K562 (cell line): ENCODE data around the gene TRIO. TPM values are rescaled to one million over a fixed set of nuclear protein-coding genes. Genes with fewer than 3 reads are reported as not detected.

Experiments
- ATAC-seq: fragments of 200-7000 bp; cut with Tn5 transposase; 3 replicates; pipeline ENCODE4 v1.9.1; 2020; ENCODE audit warnings: moderate library complexity
- BruUV-seq: library from RNA; stranded (reverse); fragments of 400-500 nt; replicated peaks from 2 replicates; lab custom pipeline; 2021; lab: Mats Ljungman, UMichigan
- CTCF ChIA-PET: fragments of 300-600 bp; formaldehyde crosslinking; extraction: SDS; loops from one replicate; lab custom pipeline; 2021; ENCODE audit warnings: low intra/inter-chr PET ratio; lab: Yijun Ruan, JAX
- POLR2A ChIA-PET: fragments of 300-600, 350-650 bp; sonication (Branson Sonifier 250); formaldehyde crosslinking; extraction: SDS; loops from one replicate; lab custom pipeline; 2021; ENCODE audit warnings: antibody characterized with exemption, inconsistent platforms; lab: Yijun Ruan, JAX
- DNase-seq, 4 experiments: peaks; one replicate each; pipeline versions ENCODE4 v3.0.0 to v3.0.0-alpha.2; 2011 to 2018; ENCODE audit warnings: low spot score in 3 of 4, mixed read lengths in 3 of 4; ENCODE audit errors: extremely low read depth in 1 of 4
- FAIRE-seq: peaks from 2 replicates; lab custom pipeline; 2011; peaks lifted over from hg19 to GRCh38; lab: Jason Lieb, UNC
- H2AFZ ChIP-seq: 2 replicates; pipeline ENCODE4 v1.6.0; 2011; ENCODE audit warnings: low read depth, low read length, control low read depth, inconsistent platforms
- H3K27ac ChIP-seq: fragments of 200-600 bp; 3 replicates; pipeline ENCODE4 v1.8.0; 2011; ENCODE audit warnings: low read depth, mild to moderate bottlenecking, control low read depth, inconsistent platforms, low read length, moderate library complexity, mixed read lengths; ENCODE audit errors: extremely low read depth
- H3K27me3 ChIP-seq, 2 experiments: fragments of 300-600 bp in 1 of 2; 2 replicates in 1 of 2; 3 replicates in 1 of 2; pipeline versions ENCODE4 v1.6.0 to v1.8.0; 2011; ENCODE audit warnings: inconsistent platforms in 2 of 2, low read length in 2 of 2, mild to moderate bottlenecking in 1 of 2, mixed read lengths in 1 of 2, moderate library complexity in 1 of 2; ENCODE audit not compliant: control insufficient read depth in 2 of 2, insufficient read depth in 2 of 2
- H3K36me3 ChIP-seq: fragments of 300-600 bp; 3 replicates; pipeline ENCODE4 v1.8.0; 2011; ENCODE audit warnings: mild to moderate bottlenecking, low read length, inconsistent platforms; ENCODE audit not compliant: control insufficient read depth, insufficient read depth
- H3K4me1 ChIP-seq, 2 experiments: fragments of 200-600 bp in 1 of 2; replicated peaks in 1 of 2; 2 replicates in 1 of 2; 3 replicates in 1 of 2; pipeline versions ENCODE4 v1.5.1 to v1.8.0; 2011; ENCODE audit warnings: inconsistent platforms in 2 of 2, low read length in 2 of 2, mild to moderate bottlenecking in 1 of 2, mixed read lengths in 1 of 2, moderate library complexity in 1 of 2; ENCODE audit not compliant: control insufficient read depth in 2 of 2, insufficient read depth in 2 of 2
- H3K4me2 ChIP-seq: 2 replicates; pipeline ENCODE4 v1.6.1; 2011; ENCODE audit warnings: low read length, control low read depth, inconsistent platforms, mixed read lengths; ENCODE audit not compliant: insufficient read depth
- H3K4me3 ChIP-seq: fragments of 200-600 bp; sonication (generic), shearing (Covaris generic); 2 replicates; pipeline ENCODE4 v1.5.1; 2016; ENCODE audit warnings: control low read depth, inconsistent platforms
- H3K79me2 ChIP-seq: fragments of 200-600 bp; 3 replicates; pipeline ENCODE4 v1.8.0; 2011; ENCODE audit warnings: low read length, inconsistent platforms; ENCODE audit not compliant: control insufficient read depth, insufficient read depth
- H3K9ac ChIP-seq, 2 experiments: 2 replicates each; pipeline versions ENCODE4 v1.6.0 to v1.6.1; 2011; ENCODE audit warnings: low read depth in 2 of 2, low read length in 2 of 2, control low read depth in 1 of 2, inconsistent platforms in 1 of 2, mild to moderate bottlenecking in 1 of 2, mixed read lengths in 1 of 2; ENCODE audit not compliant: insufficient read depth in 1 of 2
- H3K9me1 ChIP-seq: one replicate; pipeline ENCODE4 v1.6.0; 2011; ENCODE audit warnings: inconsistent platforms, mild to moderate bottlenecking, low read length, moderate library complexity; ENCODE audit not compliant: control insufficient read depth, insufficient read depth
- H3K9me3 ChIP-seq: replicated peaks from 2 replicates; pipeline ENCODE4 v1.5.1; 2011; ENCODE audit warnings: low read depth, low read length, inconsistent platforms; ENCODE audit not compliant: control insufficient read depth, insufficient read depth
- H4K20me1 ChIP-seq: replicated peaks from 2 replicates; pipeline ENCODE4 v1.6.1; 2011; ENCODE audit warnings: low read length, inconsistent platforms, mixed read lengths; ENCODE audit not compliant: control insufficient read depth, insufficient read depth
- BRF1 ChIP-seq: IDR thresholded peaks from 3 replicates; pipeline ENCODE4 v1.6.1; 2011; ENCODE audit warnings: borderline replicate concordance, mild to moderate bottlenecking; ENCODE audit not compliant: insufficient read length; ENCODE audit errors: extremely low read depth
- C11orf30 ChIP-seq: fragments of 450-650 bp; IDR thresholded peaks from 2 replicates; pipeline ENCODE4 v1.6.1; 2016; ENCODE audit warnings: low read depth, mild to moderate bottlenecking
- CBFB ChIP-seq: sonication (generic); formaldehyde crosslinking; IDR thresholded peaks from 2 replicates; pipeline ENCODE4 v1.4.0; 2020; ENCODE audit warnings: mild to moderate bottlenecking, missing genetic modification reagents
- CHAMP1 ChIP-seq: fragments of 450-650 bp; IDR thresholded peaks from 2 replicates; pipeline ENCODE4 v1.6.1; 2016; ENCODE audit warnings: mild to moderate bottlenecking
- ELF2 ChIP-seq: fragments of 250-450 bp; sonication (Bioruptor Pico); IDR thresholded peaks from 2 replicates; pipeline ENCODE4 v1.5.0; 2021; ENCODE audit warnings: mild to moderate bottlenecking
- ETS1 ChIP-seq: conservative IDR thresholded peaks from 2 replicates; pipeline ENCODE4 v1.6.1; 2011; ENCODE audit warnings: low read depth, mild to moderate bottlenecking, low read length; ENCODE audit not compliant: control insufficient read depth
- FIP1L1 ChIP-seq: fragments of 200-400 bp; formaldehyde crosslinking; IDR thresholded peaks from 2 replicates; pipeline ENCODE4 v1.6.1; 2018; ENCODE audit warnings: mild to moderate bottlenecking, low read depth, low read length; ENCODE audit not compliant: poor library complexity, severe bottlenecking
- FOXJ2 ChIP-seq: fragments of 200-800 bp; sonication (Bioruptor generic); IDR thresholded peaks from 2 replicates; pipeline ENCODE4 v1.6.1; 2016; ENCODE audit warnings: missing genetic modification characterization, missing compliant biosample characterization
- SIN3B ChIP-seq: fragments of 450-650 bp; IDR thresholded peaks from 2 replicates; pipeline ENCODE4 v1.6.1; 2017; ENCODE audit warnings: low read depth, mild to moderate bottlenecking, moderate library complexity
- SP2 ChIP-seq: IDR thresholded peaks from 2 replicates; pipeline ENCODE4 v1.6.1; 2011; ENCODE audit warnings: mild to moderate bottlenecking, low read depth, low read length, moderate library complexity; ENCODE audit not compliant: poor library complexity, severe bottlenecking; ENCODE audit errors: extremely low read depth
- TARDBP ChIP-seq: fragments of 450-650 bp; IDR thresholded peaks from 2 replicates; pipeline ENCODE4 v1.6.1; 2016
- ZBTB7A ChIP-seq: IDR thresholded peaks from 2 replicates; pipeline ENCODE4 v1.6.1; 2011; ENCODE audit warnings: low read depth, mild to moderate bottlenecking, low read length, moderate library complexity, borderline replicate concordance; ENCODE audit not compliant: control insufficient read depth
- ZNF740 ChIP-seq, 3 experiments: fragments of 200-800 bp in 1 of 3; sonication (Bioruptor generic) in 1 of 3; sonication (generic) in 1 of 3; formaldehyde crosslinking in 1 of 3; IDR thresholded peaks; 2 replicates each; pipeline versions ENCODE4 v1.6.1 to v1.8.0; 2016 to 2022; ENCODE audit warnings: mild to moderate bottlenecking in 2 of 3, missing compliant biosample characterization in 2 of 3, missing genetic modification characterization in 2 of 3, missing genetic modification reagents in 1 of 3
- WGBS: fragments of 100-300 bp; shearing (Covaris generic); methylation state at CpG from one replicate; pipeline ENCODE4 v1.1.6; 2016; ENCODE audit warnings: low coverage, mixed read lengths; ENCODE audit not compliant: insufficient coverage; ENCODE audit errors: missing lambda C conversion rate; 5-methylcytosine and 5-hydroxymethylcytosine counted together
- in situ Hi-C: fragments of 300-500 bp; cut with MboI; formaldehyde crosslinking; loops from 4 replicates; pipeline ENCODE4 v1.15.0; 2018; ENCODE audit warnings: inconsistent platforms, mixed read lengths
- intact Hi-C: fragments of 100-400 bp; cut with micrococcal nuclease; formaldehyde crosslinking; loops from 2 replicates; pipeline ENCODE4 v1.14.2; 2022
- polyA plus RNA-seq, 8 experiments: library from polyadenylated mRNA; depleted of rRNA in 4 of 8; stranded (reverse) in 5 of 8; unstranded in 3 of 8; fragments of >200 nt; fragmentation: Nextera tagmentation in 2 of 8; fragmentation: Illumina TruSeq in 1 of 8; extraction: Ambion mirVana in 2 of 8; extraction: Trizol in 1 of 8; gene quantifications; 2 replicates each; pipeline versions ENCODE4 v1.2.1 to v1.2.3, GENCODE V29; 2011 to 2014; ENCODE audit warnings: inconsistent platforms in 1 of 8, missing spikeins in 1 of 8
- total RNA-seq, 7 experiments: library from RNA; depleted of rRNA in 6 of 7; stranded (reverse); fragments of >200 nt in 6 of 7; fragmentation: Illumina TruSeq in 2 of 7; extraction: Trizol in 2 of 7; gene quantifications; 2 replicates each; pipeline versions ENCODE4 v1.2.1 to v1.2.3, GENCODE V29; 2011 to 2021; ENCODE audit warnings: low replicate concordance in 1 of 7

The TRIO gene
- total and polyA plus RNA-seq, 9 of the 15 experiments (the other 6 are each of a cell fraction or from before 2014, with no cell fraction given): 0.24 to 5.0 (median 1.1) TPM

GRCh38 chr5:14545862-14546261 lies 402.7 kb downstream of the TRIO start (continued):
- TF ChIP-seq CHAMP1 (no peak), SP2 (no peak), SIN3B (no peak), BRF1 (no peak), ELF2 (no peak), ZNF740 (CRISPR knock-in tag; IDR thresholded peaks at IDR 0.05) (no peak), ZNF740 (tag; IDR thresholded peaks at IDR 0.05) (no peak), ZBTB7A (no peak)

GRCh38 chr5:14547666-14548065 lies 404.5 kb downstream of the TRIO start:
- Histone ChIP-seq H3K4me3 (no peak overlapping the region), H3K9me3 (no peaks in the 10 kb centered on the region), H3K27me3 (no peaks in the 10 kb centered on the region; a peak in 1 of 5 replicates), H3K36me3 (no peaks in the 10 kb centered on the region), H3K4me1 (no peaks in the 10 kb centered on the region), H3K9me1 (no peaks in the 10 kb centered on the region), H3K27ac (no peak overlapping the region), H2AFZ (no peak overlapping the region), H4K20me1 (no peaks in the 10 kb centered on the region), H3K9ac (no peak overlapping the region), H3K79me2 (no peaks in the 10 kb centered on the region), H3K4me2 (no peak overlapping the region)
- ChIA-PET POLR2A (no interaction called here), CTCF (no interaction called here)
- in situ Hi-C loops: no loop called here
- WGBS: 0% methylated on average over 1 of the region's 1 CpG
- FAIRE-seq (no peak), DNase-seq (no peak), ATAC-seq (no peak)
- intact Hi-C loops: no loop called here
- no TSS peak for BruUV-seq
- TF ChIP-seq FOXJ2 (tag) (no peak), C11orf30 (0 out of 2 replicates have a peak, but pooled peaks have one; percentile 21), FIP1L1 (no peak), ETS1 (no peak), TARDBP (no peak), CBFB (no peak)
